ENCODE results near the gene PTPRT.

GRCh38 chr20:42530855-42531448, 658.8 kb downstream of the PTPRT start:
- TF ChIP-seq EGR1 (IDR thresholded peaks at IDR 0.05) (no peak), CEBPB (IDR thresholded peaks at IDR 0.05) (no peak), EP300 (IDR thresholded peaks at IDR 0.05; ENCODE audit: borderline replicate concordance) (no peak), CREB1 (IDR thresholded peaks at IDR 0.05; ENCODE audit: low read depth) (no peak)

All from Ishikawa (cell line).